ENCODE data around the gene ZC3H18.

The ZC3H18 gene

GRCh38 chr16:88642881-88643643, 72.9 kb downstream of the ZC3H18 start:
- DNase-seq: no peak

GRCh38 chr16:88643644-88643932, 73.4 kb downstream of the ZC3H18 start:
- no peak for DNase-seq

- no peak for DNase-seq
Measured at GRCh38 chr16:88645455-88645854, 75.3 kb downstream of the ZC3H18 start.

GRCh38 chr16:88645941-88646340, 75.7 kb downstream of the ZC3H18 start:
- DNase-seq: no peak

- no peak for DNase-seq
Measured at GRCh38 chr16:88646345-88647034, 76.3 kb downstream of the ZC3H18 start.

- DNase-seq: no peak
Measured at GRCh38 chr16:88647178-88648070, 77.2 kb downstream of the ZC3H18 start.

- no peak for DNase-seq
Measured at GRCh38 chr16:88649195-88649923, 79.2 kb downstream of the ZC3H18 start.

GRCh38 chr16:88649924-88650748, 79.9 kb downstream of the ZC3H18 start:
- no peak for DNase-seq

- peak; percentile 34 for DNase-seq
Measured at GRCh38 chr16:88650749-88651275, 80.6 kb downstream of the ZC3H18 start, which contains the start of gene CYBA. Gene CYBA (minus strand): TSS chr16:88651053. CDS start chr16:88651013, 40 bp downstream.

GRCh38 chr16:88651276-88651988, 81.2 kb downstream of the ZC3H18 start:
- peak; percentile 68 for DNase-seq

GRCh38 chr16:88651989-88652761, 82.0 kb downstream of the ZC3H18 start:
- DNase-seq: no peak

GRCh38 chr16:88652762-88653063, 82.5 kb downstream of the ZC3H18 start:
- DNase-seq: no peak

- no peak for DNase-seq
Measured at GRCh38 chr16:88653101-88653500, 82.9 kb downstream of the ZC3H18 start.

GRCh38 chr16:88653596-88654362, 83.6 kb downstream of the ZC3H18 start:
- no peak for DNase-seq

GRCh38 chr16:88654363-88655052, 84.3 kb downstream of the ZC3H18 start:
- DNase-seq: no peak

GRCh38 chr16:88655053-88655732, 85.0 kb downstream of the ZC3H18 start:
- no peak for DNase-seq

- DNase-seq: peak; percentile 1
Measured at GRCh38 chr16:88655733-88656281, 85.6 kb downstream of the ZC3H18 start.

All from kidney glomerular epithelial cell (primary cell).